ENCODE measurements around the gene SPATA2.

SPATA2 gene

DNA sequence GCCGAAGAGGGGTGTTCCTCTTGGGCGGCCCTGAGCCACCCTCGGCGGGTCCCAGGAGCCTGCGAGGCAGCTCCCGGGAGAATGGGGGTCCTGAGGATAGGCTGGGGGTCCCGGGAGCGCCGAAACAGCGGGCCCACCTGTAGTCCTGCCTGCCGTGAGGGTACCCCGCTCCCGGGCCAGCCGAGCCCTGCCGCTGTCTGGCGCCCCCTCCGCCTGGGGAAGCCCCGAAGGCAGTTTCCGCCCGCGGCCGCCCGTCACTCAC is 280 bp downstream of the SPATA2 start:
- Histone ChIP-seq H3K36me3 (replicated peaks; ENCODE audit: insufficient read depth, low read length) (no peaks in the 10 kb centered on the region), H3K9ac (ENCODE audit: low read length) (peak overlapping the region; percentile 99), H2AFZ (ENCODE audit: low read length) (peak overlapping the region; percentile 97), H3K79me2 (ENCODE audit: low read length) (peaks cover 54% of the 10 kb centered on the region), H3K27ac (ENCODE audit: low read length) (peak overlapping the region; percentile 100), H3K9me3 (replicated peaks; ENCODE audit: insufficient read depth, low read length) (no peaks in the 10 kb centered on the region), H3K27me3 (replicated peaks; ENCODE audit: insufficient read depth, low read length) (no peaks in the 10 kb centered on the region), H3K4me2 (ENCODE audit: low read depth, low read length) (peak overlapping the region; percentile 89), H4K20me1 (ENCODE audit: insufficient read depth, low read length) (no peaks in the 10 kb centered on the region), H3K9me2 (replicated peaks; ENCODE audit: insufficient read depth, low read length) (no peaks in the 10 kb centered on the region), H3F3A (ENCODE audit: insufficient read depth, low read length) (peaks cover 15% of the 10 kb centered on the region), H3K4me3 (ENCODE audit: low read length) (peak overlapping the region; percentile 99), H3K4me1 (ENCODE audit: low read length) (peaks cover 15% of the 10 kb centered on the region)
- no peak for TF ChIP-seq CTCF (IDR thresholded peaks at IDR 0.05; ENCODE audit: low read length)
- TF ChIP-seq EZH2phosphoT487 (IDR thresholded peaks at IDR 0.05; ENCODE audit: low read length), result no peak
- no peak for TF ChIP-seq EZH2 (optimal IDR thresholded peaks at IDR 0.05; ENCODE audit: low read depth, low read length)
- no peak for DNase-seq

- H3K9me2 ChIP-seq (replicated peaks; ENCODE audit: insufficient read depth, low read length), result no peaks in the 10 kb centered on the region
- TF ChIP-seq CTCF (IDR thresholded peaks at IDR 0.05; ENCODE audit: low read length), result no peak
- H3K9me3 ChIP-seq (replicated peaks; ENCODE audit: insufficient read depth, low read length), result no peaks in the 10 kb centered on the region
- no peaks in the 10 kb centered on the region for H3K36me3 ChIP-seq (replicated peaks; ENCODE audit: insufficient read depth, low read length)
- peak overlapping the region; percentile 100 for H3K27ac ChIP-seq (ENCODE audit: low read length)
- H3F3A ChIP-seq (ENCODE audit: insufficient read depth, low read length), result peaks cover 15% of the 10 kb centered on the region
- peaks cover 59% of the 10 kb centered on the region for H3K79me2 ChIP-seq (ENCODE audit: low read length)
- H3K4me3 ChIP-seq (ENCODE audit: low read length), result peak overlapping the region; percentile 99
- H4K20me1 ChIP-seq (ENCODE audit: insufficient read depth, low read length), result no peaks in the 10 kb centered on the region
- H3K27me3 ChIP-seq (replicated peaks; ENCODE audit: insufficient read depth, low read length), result no peaks in the 10 kb centered on the region
- H3K4me2 ChIP-seq (ENCODE audit: low read depth, low read length), result peak overlapping the region; percentile 89
- H2AFZ ChIP-seq (ENCODE audit: low read length), result peak overlapping the region; percentile 97
- peaks cover 15% of the 10 kb centered on the region for H3K4me1 ChIP-seq (ENCODE audit: low read length)
- DNase-seq, result peak; percentile 31
- H3K9ac ChIP-seq (ENCODE audit: low read length), result peak overlapping the region; percentile 99
Measured at GRCh38 chr20:49914310-49915117, 815 bp downstream of the SPATA2 start.

DNA sequence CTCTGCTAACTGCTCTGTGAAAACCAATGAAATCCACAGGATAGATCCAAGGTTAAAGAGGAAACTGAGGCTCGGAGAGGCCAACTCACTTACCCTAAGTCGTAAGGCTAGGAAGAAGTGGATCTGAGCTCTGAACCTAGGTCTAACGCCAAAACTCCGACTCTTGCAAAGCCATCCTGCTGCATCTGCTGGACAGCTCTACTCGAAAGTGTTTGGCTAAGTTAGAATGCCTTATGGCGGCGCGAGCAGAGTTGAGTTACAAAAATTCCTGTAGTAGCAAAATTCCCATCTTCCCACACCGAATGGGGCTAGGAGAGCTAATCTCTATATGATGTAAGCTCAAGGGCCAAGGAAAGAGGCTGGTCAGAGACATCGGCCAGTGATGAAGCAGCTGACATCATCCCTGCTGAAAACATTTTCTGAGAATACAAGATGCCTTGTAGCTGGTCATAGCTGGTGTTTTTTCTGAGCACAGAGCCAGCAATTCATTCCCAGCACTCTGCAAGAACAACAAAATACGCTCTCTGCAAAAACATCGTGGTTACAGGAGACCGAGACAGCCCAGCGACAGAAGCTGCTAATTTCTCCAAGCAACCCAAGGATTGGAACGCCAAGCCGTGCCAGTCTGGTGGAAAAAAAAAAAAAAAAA is 1.8 kb downstream of the SPATA2 start:
- TF ChIP-seq CTCF (IDR thresholded peaks at IDR 0.05; ENCODE audit: low read length), result no peak
- no peak for TF ChIP-seq EZH2 (optimal IDR thresholded peaks at IDR 0.05; ENCODE audit: low read depth, low read length)
- TF ChIP-seq EZH2phosphoT487 (IDR thresholded peaks at IDR 0.05; ENCODE audit: low read length), result no peak
- DNase-seq, result no peak

More for the DNA sequence above, 1.8 kb downstream of the SPATA2 start:
- Histone ChIP-seq H3K9me2 (replicated peaks; ENCODE audit: insufficient read depth, low read length) (no peaks in the 10 kb centered on the region), H3K27ac (ENCODE audit: low read length) (no peak overlapping the region), H3K79me2 (ENCODE audit: low read length) (peaks cover 66% of the 10 kb centered on the region), H3K27me3 (replicated peaks; ENCODE audit: insufficient read depth, low read length) (no peaks in the 10 kb centered on the region), H3K9ac (ENCODE audit: low read length) (peak overlapping the region; percentile 99; the same call in 1 of the 2 replicates), H4K20me1 (ENCODE audit: insufficient read depth, low read length) (no peaks in the 10 kb centered on the region), H3K4me1 (ENCODE audit: low read length) (peaks cover 15% of the 10 kb centered on the region), H2AFZ (ENCODE audit: low read length) (no peak overlapping the region), H3F3A (ENCODE audit: insufficient read depth, low read length) (peaks cover 15% of the 10 kb centered on the region), H3K4me3 (ENCODE audit: low read length) (no peak overlapping the region), H3K4me2 (ENCODE audit: low read depth, low read length) (peak overlapping the region; percentile 89; the same call in 1 of the 2 replicates), H3K9me3 (replicated peaks; ENCODE audit: insufficient read depth, low read length) (no peaks in the 10 kb centered on the region), H3K36me3 (replicated peaks; ENCODE audit: insufficient read depth, low read length) (no peaks in the 10 kb centered on the region)
